Chondrocyte (in vitro differentiated cells): ENCODE measurements around the gene HIGD1A. TPM values are rescaled to one million over a fixed set of nuclear protein-coding genes. Genes with fewer than 3 reads are reported as not detected.

ENCODE experiments used
- DNase-seq: peaks from one replicate; pipeline ENCODE4 v3.0.0; 2021; ENCODE audit warnings: mixed read lengths, low spot score
- H3K27ac Mint-ChIP-seq: one replicate; pipeline ENCODE4 v1.8.0; 2021; ENCODE audit warnings: mild to moderate bottlenecking, moderate library complexity, mixed read lengths; ENCODE audit not compliant: unreplicated experiment
- H3K27me3 Mint-ChIP-seq: 2 replicates; pipeline ENCODE4 v1.8.0; 2021; ENCODE audit warnings: low read depth, mixed read lengths
- H3K36me3 Mint-ChIP-seq: 2 replicates; pipeline ENCODE4 v1.8.0; 2021; ENCODE audit warnings: low read depth, mixed read lengths
- H3K4me1 Mint-ChIP-seq: 2 replicates; pipeline ENCODE4 v1.8.0; 2021; ENCODE audit warnings: low read depth, mild to moderate bottlenecking, mixed read lengths
- H3K4me3 Mint-ChIP-seq: one replicate; pipeline ENCODE4 v1.8.0; 2021; ENCODE audit warnings: mild to moderate bottlenecking, moderate library complexity, mixed read lengths; ENCODE audit not compliant: unreplicated experiment
- H3K9me3 Mint-ChIP-seq: 2 replicates; pipeline ENCODE4 v1.8.0; 2021; ENCODE audit warnings: low read depth, mixed read lengths
- total RNA-seq: library from RNA; stranded (reverse); gene quantifications from 3 replicates; pipeline ENCODE4 v1.2.1, GENCODE V29; 2021
- TF ChIP-seq, protein P1 (sequence below): fragments of 200-600 bp; sonication (generic); IDR thresholded peaks from 2 replicates; pipeline ENCODE4 v1.5.0; 2021; ENCODE audit warnings: antibody characterized with exemption, mild to moderate bottlenecking, moderate library complexity

The HIGD1A gene
- total RNA-seq, 1 donor from 2014 or later = 78.6 TPM

DNA sequence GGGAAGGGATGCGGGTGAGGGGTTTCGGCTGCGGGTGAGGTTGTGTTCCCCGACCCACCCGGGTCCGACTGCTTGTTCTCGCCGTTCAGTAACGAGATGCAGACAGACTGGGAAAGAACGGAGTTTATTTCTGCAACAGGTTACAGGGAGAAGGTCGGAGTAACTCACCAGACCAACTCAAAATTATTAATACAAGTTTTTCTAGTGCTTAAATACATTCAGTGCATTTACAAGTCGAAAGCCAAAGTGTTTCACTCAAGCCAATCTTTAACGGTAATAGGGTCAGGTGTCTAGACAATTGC lies 492 bp upstream of the HIGD1A start:
- Mint-ChIP-seq H3K4me1 (peaks cover 38% of the 10 kb centered on the region), H3K36me3 (no peaks in the 10 kb centered on the region), H3K27me3 (peaks cover 10% of the 10 kb centered on the region), H3K4me3 (peak overlapping the region; percentile 100), H3K27ac (peak overlapping the region; percentile 99), H3K9me3 (no peaks in the 10 kb centered on the region)
- no peak for DNase-seq
- TF ChIP-seq, protein P1, sequence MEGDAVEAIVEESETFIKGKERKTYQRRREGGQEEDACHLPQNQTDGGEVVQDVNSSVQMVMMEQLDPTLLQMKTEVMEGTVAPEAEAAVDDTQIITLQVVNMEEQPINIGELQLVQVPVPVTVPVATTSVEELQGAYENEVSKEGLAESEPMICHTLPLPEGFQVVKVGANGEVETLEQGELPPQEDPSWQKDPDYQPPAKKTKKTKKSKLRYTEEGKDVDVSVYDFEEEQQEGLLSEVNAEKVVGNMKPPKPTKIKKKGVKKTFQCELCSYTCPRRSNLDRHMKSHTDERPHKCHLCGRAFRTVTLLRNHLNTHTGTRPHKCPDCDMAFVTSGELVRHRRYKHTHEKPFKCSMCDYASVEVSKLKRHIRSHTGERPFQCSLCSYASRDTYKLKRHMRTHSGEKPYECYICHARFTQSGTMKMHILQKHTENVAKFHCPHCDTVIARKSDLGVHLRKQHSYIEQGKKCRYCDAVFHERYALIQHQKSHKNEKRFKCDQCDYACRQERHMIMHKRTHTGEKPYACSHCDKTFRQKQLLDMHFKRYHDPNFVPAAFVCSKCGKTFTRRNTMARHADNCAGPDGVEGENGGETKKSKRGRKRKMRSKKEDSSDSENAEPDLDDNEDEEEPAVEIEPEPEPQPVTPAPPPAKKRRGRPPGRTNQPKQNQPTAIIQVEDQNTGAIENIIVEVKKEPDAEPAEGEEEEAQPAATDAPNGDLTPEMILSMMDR = no peak

DNA sequence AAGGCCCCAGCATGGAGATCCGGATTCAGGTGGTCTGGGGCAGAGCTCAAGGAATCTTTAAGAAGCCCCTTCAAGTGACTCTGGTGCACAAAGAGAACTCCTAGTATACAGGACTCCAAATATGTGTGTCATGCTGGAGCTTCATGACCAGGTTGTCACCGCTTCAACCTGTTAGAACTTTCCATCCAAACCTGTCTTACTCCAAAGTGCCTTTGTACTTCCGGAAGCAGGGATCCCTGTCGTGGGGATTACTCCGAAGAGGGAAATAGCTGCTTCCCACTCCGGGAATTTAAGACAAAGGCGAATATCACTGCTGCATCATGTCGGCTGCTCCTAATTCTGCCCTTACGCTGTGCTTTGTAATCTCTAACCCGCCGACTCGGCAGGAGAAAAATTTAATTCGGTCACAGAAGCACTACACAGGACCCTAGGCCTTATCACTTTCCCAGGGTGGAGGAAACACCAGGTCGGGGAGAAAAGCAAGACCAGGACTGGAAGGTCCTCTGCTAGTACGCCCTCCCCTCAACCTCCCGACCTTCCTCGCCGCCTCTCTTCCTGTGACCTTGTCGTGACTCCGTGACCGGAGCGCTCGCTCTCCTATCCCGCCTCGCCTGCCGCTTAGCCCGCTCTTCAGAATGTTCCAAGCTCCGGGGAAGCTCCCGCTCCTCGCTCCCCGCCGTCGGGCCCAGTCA lies 730 bp downstream of the HIGD1A start:
- peak overlapping the region; percentile 100 for H3K4me3 Mint-ChIP-seq
- DNase-seq = no peak

DNA sequence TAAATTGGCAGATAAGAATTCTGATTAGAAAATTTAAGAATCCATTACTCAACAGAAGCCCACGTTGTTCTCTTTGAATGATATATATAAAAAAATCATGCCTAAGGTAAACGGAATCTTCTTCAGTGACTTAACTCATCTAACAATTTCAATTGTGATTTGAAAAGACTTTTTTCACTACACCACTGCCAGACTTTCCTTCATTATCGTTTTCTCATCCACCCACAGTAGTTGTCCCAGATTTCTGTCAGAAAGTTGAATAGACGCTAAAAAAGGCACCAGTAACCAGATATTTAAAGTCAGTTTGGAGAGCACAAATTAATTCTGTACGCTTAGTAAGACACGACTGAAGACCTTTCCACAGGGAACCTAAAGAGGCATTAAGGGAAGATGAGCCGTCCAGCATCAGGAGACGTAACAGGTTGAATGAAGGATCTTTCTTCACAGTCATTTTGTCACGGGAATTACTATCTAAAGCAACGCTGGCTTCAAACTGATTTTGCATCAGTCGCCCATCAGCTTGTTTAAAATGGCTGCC lies 1.3 kb downstream of the HIGD1A start:
- DNase-seq = no peak
- H3K27me3 Mint-ChIP-seq = peaks cover 5% of the 10 kb centered on the region
- peak overlapping the region; percentile 100 for H3K4me3 Mint-ChIP-seq
- no peaks in the 10 kb centered on the region for H3K36me3 Mint-ChIP-seq
- peak overlapping the region; percentile 99 for H3K27ac Mint-ChIP-seq
- TF ChIP-seq, protein P1 = no peak
- H3K4me1 Mint-ChIP-seq = peaks cover 38% of the 10 kb centered on the region
- H3K9me3 Mint-ChIP-seq = no peaks in the 10 kb centered on the region

More for the DNA sequence above, 730 bp downstream of the HIGD1A start:
- H3K4me1 Mint-ChIP-seq = peaks cover 38% of the 10 kb centered on the region
- H3K9me3 Mint-ChIP-seq = no peaks in the 10 kb centered on the region
- H3K36me3 Mint-ChIP-seq = no peaks in the 10 kb centered on the region
- TF ChIP-seq, protein P1 = no peak
- H3K27me3 Mint-ChIP-seq = peaks cover 5% of the 10 kb centered on the region
- peak overlapping the region; percentile 99 for H3K27ac Mint-ChIP-seq

DNA sequence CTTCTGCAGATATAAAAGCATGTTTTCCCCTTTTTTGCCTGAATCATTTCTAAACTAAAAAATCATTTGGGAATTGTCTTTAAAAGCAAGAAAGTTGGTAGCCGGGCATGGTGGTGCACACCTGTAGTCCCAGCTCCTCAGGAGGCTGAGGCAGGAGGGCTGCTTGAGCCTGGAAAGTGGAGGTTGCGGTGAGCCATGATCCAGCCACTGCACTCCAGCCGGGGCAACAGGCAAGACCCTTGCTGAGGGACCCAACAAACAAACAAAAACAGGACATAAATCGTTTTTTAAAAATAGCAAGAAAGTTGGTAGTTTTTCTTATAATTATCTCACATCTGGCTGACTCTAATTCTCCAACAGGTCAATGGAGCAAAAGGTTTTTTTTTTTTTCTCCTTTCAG lies 2.5 kb downstream of the HIGD1A start:
- no peak overlapping the region for H3K4me3 Mint-ChIP-seq
- no peak for DNase-seq
- H3K4me1 Mint-ChIP-seq = peaks cover 38% of the 10 kb centered on the region
- peaks cover 2% of the 10 kb centered on the region for H3K27me3 Mint-ChIP-seq
- TF ChIP-seq, protein P1 = no peak
- H3K36me3 Mint-ChIP-seq = no peaks in the 10 kb centered on the region
- no peak overlapping the region for H3K27ac Mint-ChIP-seq
- H3K9me3 Mint-ChIP-seq = no peaks in the 10 kb centered on the region

DNA sequence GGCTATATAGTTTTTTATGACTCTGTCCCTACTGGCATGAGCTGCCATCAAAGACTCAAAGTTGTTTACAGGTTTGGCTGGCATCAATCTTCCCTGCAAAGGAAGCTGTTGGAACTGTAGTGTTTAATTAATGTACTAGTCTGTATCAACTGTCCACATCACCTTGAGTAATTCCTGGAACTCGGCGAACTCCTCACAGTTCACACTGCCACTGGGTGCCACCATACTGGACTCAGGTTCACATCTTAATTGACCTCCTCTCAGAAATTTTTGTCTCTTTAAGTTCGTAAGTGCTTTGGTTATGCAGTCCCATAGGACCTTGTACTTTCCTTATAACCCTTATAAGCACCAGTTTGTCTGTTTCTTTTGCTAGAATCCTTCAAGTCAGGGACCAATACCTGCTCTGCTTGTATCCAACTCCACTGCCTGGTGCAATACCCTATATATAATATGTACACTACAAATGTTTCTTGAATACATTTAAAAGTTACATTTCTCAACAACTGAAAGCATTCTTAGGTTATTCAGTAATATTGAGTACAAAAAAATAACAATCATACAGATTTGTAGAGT lies 3.2 kb downstream of the HIGD1A start:
- Mint-ChIP-seq H3K4me3 (no peak overlapping the region), H3K4me1 (peaks cover 38% of the 10 kb centered on the region), H3K27me3 (peaks cover 2% of the 10 kb centered on the region), H3K9me3 (no peaks in the 10 kb centered on the region), H3K36me3 (peaks cover 2% of the 10 kb centered on the region), H3K27ac (no peak overlapping the region)
- TF ChIP-seq, protein P1 = no peak
- DNase-seq = no peak
